ENCODE data around the gene SHISAL1.
"Not testable (repeated sequence)": the region's sequence is repeated elsewhere in the genome, so short reads cannot be mapped to it uniquely, and the experiment has no call there.

SHISAL1 gene

DNA sequence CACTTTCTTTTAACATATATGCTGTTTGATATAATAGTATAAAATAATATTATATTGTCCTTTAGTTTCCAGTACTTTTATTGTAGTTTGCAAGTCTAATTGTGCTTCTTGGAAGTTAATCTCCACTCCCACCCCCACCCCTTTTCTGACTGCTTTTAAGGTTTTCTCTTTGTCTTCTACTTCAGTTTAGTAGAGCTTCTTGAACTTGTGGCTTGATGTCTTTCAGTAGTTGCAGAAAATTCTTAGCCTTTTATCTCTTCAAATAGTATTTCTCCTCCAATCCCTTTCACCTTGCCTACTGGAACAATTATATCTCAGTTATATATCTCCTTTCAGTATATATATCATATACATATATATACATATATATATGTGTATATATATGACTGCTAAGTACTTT is 75.5 kb downstream of the SHISAL1 start:
- TF ChIP-seq ZNF8 (CRISPR knock-in tag; IDR thresholded peaks at IDR 0.05) (no peak), ZC3H10 (CRISPR knock-in tag; IDR thresholded peaks at IDR 0.05) (no peak), RARB (CRISPR knock-in tag; IDR thresholded peaks at IDR 0.05) (no peak), ZFP30 (CRISPR knock-in tag; IDR thresholded peaks at IDR 0.05) (no peak), ZFP3 (CRISPR knock-in tag; IDR thresholded peaks at IDR 0.05) (no peak), TOX (CRISPR knock-in tag; IDR thresholded peaks at IDR 0.05; ENCODE audit: borderline replicate concordance) (no peak), SNAI2 (CRISPR knock-in tag; IDR thresholded peaks at IDR 0.05) (no peak), ISL1 (CRISPR knock-in tag; IDR thresholded peaks at IDR 0.05) (no peak), OSR1 (CRISPR knock-in tag; IDR thresholded peaks at IDR 0.05) (no peak)
- TF ChIP-seq, protein P1, sequence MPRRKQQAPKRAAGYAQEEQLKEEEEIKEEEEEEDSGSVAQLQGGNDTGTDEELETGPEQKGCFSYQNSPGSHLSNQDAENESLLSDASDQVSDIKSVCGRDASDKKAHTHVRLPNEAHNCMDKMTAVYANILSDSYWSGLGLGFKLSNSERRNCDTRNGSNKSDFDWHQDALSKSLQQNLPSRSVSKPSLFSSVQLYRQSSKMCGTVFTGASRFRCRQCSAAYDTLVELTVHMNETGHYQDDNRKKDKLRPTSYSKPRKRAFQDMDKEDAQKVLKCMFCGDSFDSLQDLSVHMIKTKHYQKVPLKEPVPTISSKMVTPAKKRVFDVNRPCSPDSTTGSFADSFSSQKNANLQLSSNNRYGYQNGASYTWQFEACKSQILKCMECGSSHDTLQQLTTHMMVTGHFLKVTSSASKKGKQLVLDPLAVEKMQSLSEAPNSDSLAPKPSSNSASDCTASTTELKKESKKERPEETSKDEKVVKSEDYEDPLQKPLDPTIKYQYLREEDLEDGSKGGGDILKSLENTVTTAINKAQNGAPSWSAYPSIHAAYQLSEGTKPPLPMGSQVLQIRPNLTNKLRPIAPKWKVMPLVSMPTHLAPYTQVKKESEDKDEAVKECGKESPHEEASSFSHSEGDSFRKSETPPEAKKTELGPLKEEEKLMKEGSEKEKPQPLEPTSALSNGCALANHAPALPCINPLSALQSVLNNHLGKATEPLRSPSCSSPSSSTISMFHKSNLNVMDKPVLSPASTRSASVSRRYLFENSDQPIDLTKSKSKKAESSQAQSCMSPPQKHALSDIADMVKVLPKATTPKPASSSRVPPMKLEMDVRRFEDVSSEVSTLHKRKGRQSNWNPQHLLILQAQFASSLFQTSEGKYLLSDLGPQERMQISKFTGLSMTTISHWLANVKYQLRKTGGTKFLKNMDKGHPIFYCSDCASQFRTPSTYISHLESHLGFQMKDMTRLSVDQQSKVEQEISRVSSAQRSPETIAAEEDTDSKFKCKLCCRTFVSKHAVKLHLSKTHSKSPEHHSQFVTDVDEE (CRISPR knock-in tag; IDR thresholded peaks at IDR 0.05), result no peak
- TF ChIP-seq, protein P2, sequence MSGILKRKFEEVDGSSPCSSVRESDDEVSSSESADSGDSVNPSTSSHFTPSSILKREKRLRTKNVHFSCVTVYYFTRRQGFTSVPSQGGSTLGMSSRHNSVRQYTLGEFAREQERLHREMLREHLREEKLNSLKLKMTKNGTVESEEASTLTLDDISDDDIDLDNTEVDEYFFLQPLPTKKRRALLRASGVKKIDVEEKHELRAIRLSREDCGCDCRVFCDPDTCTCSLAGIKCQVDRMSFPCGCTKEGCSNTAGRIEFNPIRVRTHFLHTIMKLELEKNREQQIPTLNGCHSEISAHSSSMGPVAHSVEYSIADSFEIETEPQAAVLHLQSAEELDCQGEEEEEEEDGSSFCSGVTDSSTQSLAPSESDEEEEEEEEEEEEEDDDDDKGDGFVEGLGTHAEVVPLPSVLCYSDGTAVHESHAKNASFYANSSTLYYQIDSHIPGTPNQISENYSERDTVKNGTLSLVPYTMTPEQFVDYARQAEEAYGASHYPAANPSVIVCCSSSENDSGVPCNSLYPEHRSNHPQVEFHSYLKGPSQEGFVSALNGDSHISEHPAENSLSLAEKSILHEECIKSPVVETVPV (CRISPR knock-in tag; IDR thresholded peaks at IDR 0.05), result no peak
- no peak for ATAC-seq

DNA sequence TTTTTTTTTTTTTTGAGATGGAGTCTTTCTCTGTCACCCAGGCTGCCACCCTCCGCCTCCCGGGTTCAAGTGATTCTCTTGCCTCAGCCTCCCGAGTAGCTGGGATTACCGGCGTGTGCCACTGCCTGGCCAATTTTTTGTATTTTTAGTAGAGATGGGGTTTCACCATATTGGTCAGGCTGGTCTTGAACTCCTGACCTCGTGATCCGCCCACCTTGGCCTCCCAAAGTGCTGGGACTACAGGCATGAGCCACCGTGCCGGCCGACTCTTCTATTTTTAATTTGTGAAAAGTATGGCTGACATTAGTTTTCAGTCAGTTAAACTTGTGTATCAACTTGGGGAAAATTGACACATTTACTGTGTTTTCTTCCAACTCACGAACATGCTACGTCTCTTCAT is 78.4 kb downstream of the SHISAL1 start:
- ATAC-seq, result not testable (repeated sequence)

DNA sequence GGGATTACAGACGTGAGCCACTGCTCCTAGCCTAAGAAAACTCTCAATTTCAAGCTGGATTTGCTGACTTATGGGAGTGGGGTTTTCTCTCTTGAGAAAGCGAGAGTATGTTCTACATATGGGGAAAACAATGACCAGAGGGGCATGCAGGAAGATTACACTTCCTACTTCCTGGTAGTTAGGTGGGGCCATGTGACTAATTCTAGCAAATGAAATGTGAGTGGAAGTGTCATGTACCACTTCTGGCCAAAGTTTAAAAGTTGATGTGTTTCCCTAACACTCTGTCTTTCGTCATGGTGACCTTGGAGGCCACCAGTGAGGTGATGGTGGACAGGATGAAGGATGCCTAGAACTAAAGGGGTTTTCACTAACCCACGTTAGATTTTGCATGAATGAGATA is 81.5 kb downstream of the SHISAL1 start:
- ATAC-seq, result no peak
- no peak for TF ChIP-seq ZC3H10 (CRISPR knock-in tag; IDR thresholded peaks at IDR 0.05)
- TF ChIP-seq, protein P3, sequence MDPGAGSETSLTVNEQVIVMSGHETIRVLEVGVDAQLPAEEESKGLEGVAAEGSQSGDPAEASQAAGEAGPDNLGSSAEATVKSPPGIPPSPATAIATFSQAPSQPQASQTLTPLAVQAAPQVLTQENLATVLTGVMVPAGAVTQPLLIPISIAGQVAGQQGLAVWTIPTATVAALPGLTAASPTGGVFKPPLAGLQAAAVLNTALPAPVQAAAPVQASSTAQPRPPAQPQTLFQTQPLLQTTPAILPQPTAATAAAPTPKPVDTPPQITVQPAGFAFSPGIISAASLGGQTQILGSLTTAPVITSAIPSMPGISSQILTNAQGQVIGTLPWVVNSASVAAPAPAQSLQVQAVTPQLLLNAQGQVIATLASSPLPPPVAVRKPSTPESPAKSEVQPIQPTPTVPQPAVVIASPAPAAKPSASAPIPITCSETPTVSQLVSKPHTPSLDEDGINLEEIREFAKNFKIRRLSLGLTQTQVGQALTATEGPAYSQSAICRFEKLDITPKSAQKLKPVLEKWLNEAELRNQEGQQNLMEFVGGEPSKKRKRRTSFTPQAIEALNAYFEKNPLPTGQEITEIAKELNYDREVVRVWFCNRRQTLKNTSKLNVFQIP (CRISPR knock-in tag; IDR thresholded peaks at IDR 0.05; ENCODE audit: borderline replicate concordance, low read depth), result no peak
- no peak for TF ChIP-seq RARB (CRISPR knock-in tag; IDR thresholded peaks at IDR 0.05)
- TF ChIP-seq BACH2 (CRISPR knock-in tag; IDR thresholded peaks at IDR 0.05; ENCODE audit: borderline replicate concordance), result no peak
- no peak for TF ChIP-seq ISL1 (CRISPR knock-in tag; IDR thresholded peaks at IDR 0.05)
- no peak for TF ChIP-seq TCF4 (CRISPR knock-in tag; IDR thresholded peaks at IDR 0.05; ENCODE audit: borderline replicate concordance)

DNA sequence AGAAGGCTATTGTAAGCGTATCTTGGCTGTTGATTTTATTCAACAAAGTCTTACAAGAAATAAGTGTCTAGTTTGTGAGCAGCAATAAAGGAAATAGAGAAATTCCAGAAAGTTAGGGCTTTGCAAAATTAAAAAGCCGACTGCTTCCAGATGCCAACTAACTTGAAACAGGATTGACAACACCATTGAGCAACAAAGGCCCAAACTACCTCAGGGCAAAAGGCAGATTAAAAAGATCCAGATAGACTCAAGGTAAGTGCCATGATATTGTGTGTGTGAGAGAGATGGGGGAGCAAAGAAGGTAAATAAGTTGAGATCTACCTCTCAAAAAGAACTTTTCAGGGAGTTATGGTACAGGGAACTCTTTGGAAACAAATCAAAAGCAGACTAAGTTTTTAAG is 82.9 kb downstream of the SHISAL1 start:
- no peak for TF ChIP-seq TCF4 (CRISPR knock-in tag; IDR thresholded peaks at IDR 0.05; ENCODE audit: borderline replicate concordance)
- TF ChIP-seq OSR1 (CRISPR knock-in tag; IDR thresholded peaks at IDR 0.05), result no peak
- TF ChIP-seq ISL1 (CRISPR knock-in tag; IDR thresholded peaks at IDR 0.05), result no peak
- no peak for TF ChIP-seq ZFP3 (CRISPR knock-in tag; IDR thresholded peaks at IDR 0.05)
- TF ChIP-seq, protein P1 (CRISPR knock-in tag; IDR thresholded peaks at IDR 0.05), result no peak
- TF ChIP-seq, protein P4, sequence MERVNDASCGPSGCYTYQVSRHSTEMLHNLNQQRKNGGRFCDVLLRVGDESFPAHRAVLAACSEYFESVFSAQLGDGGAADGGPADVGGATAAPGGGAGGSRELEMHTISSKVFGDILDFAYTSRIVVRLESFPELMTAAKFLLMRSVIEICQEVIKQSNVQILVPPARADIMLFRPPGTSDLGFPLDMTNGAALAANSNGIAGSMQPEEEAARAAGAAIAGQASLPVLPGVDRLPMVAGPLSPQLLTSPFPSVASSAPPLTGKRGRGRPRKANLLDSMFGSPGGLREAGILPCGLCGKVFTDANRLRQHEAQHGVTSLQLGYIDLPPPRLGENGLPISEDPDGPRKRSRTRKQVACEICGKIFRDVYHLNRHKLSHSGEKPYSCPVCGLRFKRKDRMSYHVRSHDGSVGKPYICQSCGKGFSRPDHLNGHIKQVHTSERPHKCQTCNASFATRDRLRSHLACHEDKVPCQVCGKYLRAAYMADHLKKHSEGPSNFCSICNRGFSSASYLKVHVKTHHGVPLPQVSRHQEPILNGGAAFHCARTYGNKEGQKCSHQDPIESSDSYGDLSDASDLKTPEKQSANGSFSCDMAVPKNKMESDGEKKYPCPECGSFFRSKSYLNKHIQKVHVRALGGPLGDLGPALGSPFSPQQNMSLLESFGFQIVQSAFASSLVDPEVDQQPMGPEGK (CRISPR knock-in tag; IDR thresholded peaks at IDR 0.05; ENCODE audit: borderline replicate concordance), result no peak
- TF ChIP-seq, protein P3 (CRISPR knock-in tag; IDR thresholded peaks at IDR 0.05; ENCODE audit: borderline replicate concordance, low read depth), result no peak
- TF ChIP-seq ZC3H10 (CRISPR knock-in tag; IDR thresholded peaks at IDR 0.05), result no peak
- TF ChIP-seq BACH2 (CRISPR knock-in tag; IDR thresholded peaks at IDR 0.05; ENCODE audit: borderline replicate concordance), result no peak
- no peak for TF ChIP-seq PPARA (CRISPR knock-in tag; IDR thresholded peaks at IDR 0.05; ENCODE audit: borderline replicate concordance)
- ATAC-seq, result no peak
